IPS-18c (cell line): ENCODE results near the gene C1orf159.
"Not testable (repeated sequence)": the region's sequence is repeated elsewhere in the genome, so short reads cannot be mapped to it uniquely, and the experiment has no call there.

ENCODE experiments used
- H3K4me3 ChIP-seq: 2 replicates; pipeline ENCODE4 v1.7.0; 2013; ENCODE audit warnings: low read depth, mild to moderate bottlenecking, low read length, moderate library complexity; ENCODE audit not compliant: insufficient read depth
- H3K9me3 ChIP-seq: one replicate; pipeline ENCODE4 v1.6.1; 2013; ENCODE audit warnings: mild to moderate bottlenecking, low read length, moderate library complexity; ENCODE audit not compliant: control insufficient read depth, insufficient read depth

Gene C1orf159

GRCh38 chr1:1153215-1153614 is 37.3 kb upstream of the C1orf159 start:
- H3K4me3 ChIP-seq, H3K9me3 ChIP-seq: not testable (repeated sequence)

GRCh38 chr1:1152431-1152830 is 36.5 kb upstream of the C1orf159 start:
- H3K4me3 ChIP-seq, H3K9me3 ChIP-seq: not testable (repeated sequence)

GRCh38 chr1:1151306-1151705 is 35.4 kb upstream of the C1orf159 start:
- no peaks in the 10 kb centered on the region for H3K9me3 ChIP-seq
- no peak overlapping the region for H3K4me3 ChIP-seq

GRCh38 chr1:1150100-1150499 is 34.2 kb upstream of the C1orf159 start:
- Histone ChIP-seq H3K4me3 (no peak overlapping the region), H3K9me3 (no peaks in the 10 kb centered on the region)

- no peak overlapping the region for H3K4me3 ChIP-seq
- no peaks in the 10 kb centered on the region for H3K9me3 ChIP-seq
Observed at GRCh38 chr1:1149416-1149815, 33.5 kb upstream of the C1orf159 start.

- Histone ChIP-seq H3K4me3 (no peak overlapping the region), H3K9me3 (no peaks in the 10 kb centered on the region)
Observed at GRCh38 chr1:1148569-1148968, 32.7 kb upstream of the C1orf159 start.

GRCh38 chr1:1148061-1148460 is 32.2 kb upstream of the C1orf159 start:
- H3K4me3 ChIP-seq, result no peak overlapping the region
- no peaks in the 10 kb centered on the region for H3K9me3 ChIP-seq

GRCh38 chr1:1146596-1146995 is 30.7 kb upstream of the C1orf159 start:
- no peak overlapping the region for H3K4me3 ChIP-seq
- no peaks in the 10 kb centered on the region for H3K9me3 ChIP-seq

- Histone ChIP-seq H3K4me3 (no peak overlapping the region), H3K9me3 (no peaks in the 10 kb centered on the region)
Observed at GRCh38 chr1:1146026-1146425, 30.1 kb upstream of the C1orf159 start.

- Histone ChIP-seq H3K9me3 (no peaks in the 10 kb centered on the region), H3K4me3 (no peak overlapping the region)
Observed at GRCh38 chr1:1145547-1145914, 29.6 kb upstream of the C1orf159 start.

- Histone ChIP-seq H3K4me3 (no peak overlapping the region), H3K9me3 (no peaks in the 10 kb centered on the region)
Observed at GRCh38 chr1:1144843-1145546, 29.1 kb upstream of the C1orf159 start.

- Histone ChIP-seq H3K9me3 (no peaks in the 10 kb centered on the region), H3K4me3 (no peak overlapping the region)
Observed at GRCh38 chr1:1144122-1144842, 28.4 kb upstream of the C1orf159 start.

- Histone ChIP-seq H3K4me3 (no peak overlapping the region), H3K9me3 (no peaks in the 10 kb centered on the region)
Observed at GRCh38 chr1:1143636-1144035, 27.7 kb upstream of the C1orf159 start.

- Histone ChIP-seq H3K4me3 (no peak overlapping the region), H3K9me3 (no peaks in the 10 kb centered on the region)
Observed at GRCh38 chr1:1142844-1143243, 27.0 kb upstream of the C1orf159 start.

- H3K9me3 ChIP-seq, result not testable (repeated sequence)
Observed at GRCh38 chr1:1142352-1142751, 26.5 kb upstream of the C1orf159 start.

GRCh38 chr1:1141911-1142250 is 26.0 kb upstream of the C1orf159 start:
- H3K4me3 ChIP-seq, result no peak overlapping the region
- H3K9me3 ChIP-seq, result no peaks in the 10 kb centered on the region

More at GRCh38 chr1:1142352-1142751, 26.5 kb upstream of the C1orf159 start:
- not testable (repeated sequence) for H3K4me3 ChIP-seq

GRCh38 chr1:1141244-1141910 is 25.5 kb upstream of the C1orf159 start:
- Histone ChIP-seq H3K9me3 (no peaks in the 10 kb centered on the region), H3K4me3 (no peak overlapping the region)

GRCh38 chr1:1140673-1141072 is 24.8 kb upstream of the C1orf159 start:
- Histone ChIP-seq H3K9me3 (no peaks in the 10 kb centered on the region), H3K4me3 (no peak overlapping the region)
